Left lung (tissue), 10 donors: ENCODE data around the gene CNPY1. TPM values are rescaled to one million over a fixed set of nuclear protein-coding genes. Genes with fewer than 3 reads are reported as not detected.

Experiments used
- ATAC-seq: fragments of 200-7000 bp; cut with Tn5 transposase; one replicate; pipeline ENCODE4 v1.9.1; 2020; ENCODE audit warnings: moderate library complexity
- DNase-seq, 4 donors: peaks; one replicate each; pipeline ENCODE4 v3.0.0-alpha.2; 2013 to 2020
- H3K27ac ChIP-seq, 2 donors: fragments of 200-600 bp; sonication (generic) in 1 of 2; one replicate each; pipeline versions ENCODE4 v1.5.0 to v1.8.0; 2020 to 2021
- H3K27me3 ChIP-seq, 2 donors: fragments of 200-600 bp; sonication (generic) in 1 of 2; one replicate each; pipeline versions ENCODE4 v1.5.0 to v1.8.0; 2020 to 2021
- H3K36me3 ChIP-seq, 2 donors: fragments of 200-600 bp; sonication (generic) in 1 of 2; one replicate each; pipeline versions ENCODE4 v1.5.0 to v1.8.0; 2020 to 2021
- H3K4me1 ChIP-seq, 2 donors: fragments of 200-600 bp; one replicate each; pipeline ENCODE4 v1.8.0; 2021
- H3K4me3 ChIP-seq, 2 donors: fragments of 200-600 bp; sonication (generic) in 1 of 2; one replicate each; pipeline versions ENCODE4 v1.5.0 to v1.8.0; 2020 to 2021; ENCODE audit warnings: mild to moderate bottlenecking in 1 of 2
- H3K9me3 ChIP-seq, 2 donors: fragments of 200-600 bp; sonication (generic) in 1 of 2; one replicate each; pipeline versions ENCODE4 v1.5.0 to v1.8.0; 2020 to 2021
- intact Hi-C, 2 donors: fragments of 100-400 bp; cut with DNase I; formaldehyde crosslinking; loops; one replicate each; pipeline versions ENCODE4 v1.11.2 to v1.14.2; 2022
- polyA plus RNA-seq, 6 donors: library from polyadenylated mRNA; unstranded; fragments of 120-200 nt; gene quantifications; one replicate each; pipeline ENCODE4 v1.2.1, GENCODE V29; 2013; ENCODE audit not compliant: insufficient read length in 6 of 6
- total RNA-seq, 2 donors: library from RNA; stranded (reverse); fragmentation: NEBNext Ultra II Directional; extraction: Animal tissue kit (Norgen Biotek cat#: 25700); gene quantifications; one replicate each; pipeline ENCODE4 v1.2.1, GENCODE V29; 2021
- TF ChIP-seq, protein P1 (sequence below), 2 donors: fragments of 200-600 bp; sonication (generic) in 1 of 2; IDR thresholded peaks; one replicate each; pipeline versions ENCODE4 v1.5.0 to v1.8.0; 2021; ENCODE audit warnings: antibody characterized with exemption in 2 of 2
- donor health status: DM: no; HTN: yes; CAD: no.
- donor health status: DM: no; HTN: no; CAD: no.

CNPY1 gene
- total and polyA plus RNA-seq, 8 donors = not detected

DNA sequence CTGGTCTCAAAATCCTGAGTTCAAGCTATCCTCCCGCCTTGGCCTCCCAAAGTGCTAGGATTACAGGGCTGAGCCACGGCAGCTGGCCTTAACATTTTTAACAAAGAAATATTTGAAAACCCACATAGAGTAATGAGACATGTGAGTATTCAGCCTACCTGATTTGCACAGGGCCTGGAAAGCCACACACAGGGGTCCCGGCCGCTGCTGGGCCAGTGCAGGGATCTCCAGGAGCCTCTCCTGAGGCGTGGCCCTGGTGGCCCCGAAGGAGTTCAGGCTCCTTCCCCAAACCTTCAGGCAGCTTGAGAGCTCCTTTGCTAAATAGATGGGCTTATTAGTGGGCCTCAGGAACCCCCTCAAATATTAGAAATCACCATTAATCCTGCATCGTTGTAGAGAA is 18.7 kb downstream of the CNPY1 start:
- Histone ChIP-seq H3K27ac (no peak overlapping the region), H3K4me1 (no peaks in the 10 kb centered on the region), H3K27me3 (peaks cover 17 to 90% of the 10 kb centered on the region in 2 donors), H3K4me3 (no peak overlapping the region), H3K9me3 (no peaks in the 10 kb centered on the region), H3K36me3 (no peaks in the 10 kb centered on the region)
- DNase-seq (no peak), ATAC-seq (no peak)
- TF ChIP-seq, protein P1, sequence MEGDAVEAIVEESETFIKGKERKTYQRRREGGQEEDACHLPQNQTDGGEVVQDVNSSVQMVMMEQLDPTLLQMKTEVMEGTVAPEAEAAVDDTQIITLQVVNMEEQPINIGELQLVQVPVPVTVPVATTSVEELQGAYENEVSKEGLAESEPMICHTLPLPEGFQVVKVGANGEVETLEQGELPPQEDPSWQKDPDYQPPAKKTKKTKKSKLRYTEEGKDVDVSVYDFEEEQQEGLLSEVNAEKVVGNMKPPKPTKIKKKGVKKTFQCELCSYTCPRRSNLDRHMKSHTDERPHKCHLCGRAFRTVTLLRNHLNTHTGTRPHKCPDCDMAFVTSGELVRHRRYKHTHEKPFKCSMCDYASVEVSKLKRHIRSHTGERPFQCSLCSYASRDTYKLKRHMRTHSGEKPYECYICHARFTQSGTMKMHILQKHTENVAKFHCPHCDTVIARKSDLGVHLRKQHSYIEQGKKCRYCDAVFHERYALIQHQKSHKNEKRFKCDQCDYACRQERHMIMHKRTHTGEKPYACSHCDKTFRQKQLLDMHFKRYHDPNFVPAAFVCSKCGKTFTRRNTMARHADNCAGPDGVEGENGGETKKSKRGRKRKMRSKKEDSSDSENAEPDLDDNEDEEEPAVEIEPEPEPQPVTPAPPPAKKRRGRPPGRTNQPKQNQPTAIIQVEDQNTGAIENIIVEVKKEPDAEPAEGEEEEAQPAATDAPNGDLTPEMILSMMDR (IDR thresholded peaks at IDR 0.05) = no peak
- intact Hi-C loops = no loop called here

DNA sequence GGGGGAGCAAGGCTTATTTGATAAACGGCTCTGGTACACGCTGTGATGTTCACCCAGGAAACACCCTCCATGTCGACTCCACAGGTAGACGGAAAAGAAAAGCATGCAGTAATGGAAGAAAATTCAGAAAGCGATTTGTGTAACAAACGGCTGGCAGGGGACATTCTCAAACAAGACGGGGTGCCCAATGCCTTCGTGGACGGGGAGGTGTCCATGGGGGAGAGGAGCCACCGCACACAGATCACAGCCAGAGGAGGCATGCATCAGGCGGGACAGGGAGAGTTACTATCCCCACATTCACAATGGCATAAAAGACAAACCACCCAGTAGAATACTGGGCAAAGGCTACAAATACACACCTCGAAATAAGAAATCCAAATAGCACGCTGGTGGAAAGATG is 20.1 kb downstream of the CNPY1 start:
- peaks cover 5 to 87% of the 10 kb centered on the region in 2 donors for H3K27me3 ChIP-seq
- no peaks in the 10 kb centered on the region for H3K9me3 ChIP-seq
- no peaks in the 10 kb centered on the region for H3K4me1 ChIP-seq
- H3K36me3 ChIP-seq = no peaks in the 10 kb centered on the region
- TF ChIP-seq, protein P1 (IDR thresholded peaks at IDR 0.05) = no peak
- no peak overlapping the region for H3K27ac ChIP-seq
- DNase-seq = no peak
- no peak overlapping the region for H3K4me3 ChIP-seq
- ATAC-seq = no peak
- intact Hi-C loops = no loop called here

DNA sequence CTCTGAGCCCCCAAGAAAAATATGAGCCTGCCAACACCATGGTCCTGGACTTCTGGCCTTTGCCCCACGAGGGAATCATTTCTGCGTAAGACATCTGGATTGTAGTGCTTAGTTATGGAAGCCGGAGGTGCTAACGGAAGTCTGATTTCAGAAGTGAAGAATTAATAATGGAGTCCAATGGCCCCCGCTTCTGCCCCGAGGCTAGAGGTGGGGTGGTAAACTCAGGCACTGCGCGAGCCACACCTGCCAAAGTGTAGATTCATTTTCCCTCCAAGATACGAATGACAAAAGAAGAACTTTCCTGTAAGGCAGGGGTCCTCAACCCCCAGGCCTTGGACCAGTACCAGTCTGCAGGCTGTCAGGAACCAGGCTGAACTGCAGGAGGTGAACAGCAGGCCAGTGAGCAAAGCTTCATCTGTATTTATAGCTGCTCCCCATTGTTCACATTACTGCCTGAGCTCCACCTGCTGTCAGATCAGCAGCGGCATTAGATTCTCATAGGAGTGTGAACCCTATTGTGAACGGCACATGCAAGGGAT is 22.3 kb downstream of the CNPY1 start:
- no peak overlapping the region for H3K27ac ChIP-seq
- no peaks in the 10 kb centered on the region for H3K36me3 ChIP-seq
- ATAC-seq (no peak), DNase-seq (no peak)
- H3K9me3 ChIP-seq = no peaks in the 10 kb centered on the region
- no peak overlapping the region for H3K4me3 ChIP-seq
- TF ChIP-seq, protein P1 (IDR thresholded peaks at IDR 0.05) = no peak
- no peaks in the 10 kb centered on the region for H3K4me1 ChIP-seq
- peaks cover 5 to 85% of the 10 kb centered on the region in 2 donors for H3K27me3 ChIP-seq
- intact Hi-C loops = no loop called here

DNA sequence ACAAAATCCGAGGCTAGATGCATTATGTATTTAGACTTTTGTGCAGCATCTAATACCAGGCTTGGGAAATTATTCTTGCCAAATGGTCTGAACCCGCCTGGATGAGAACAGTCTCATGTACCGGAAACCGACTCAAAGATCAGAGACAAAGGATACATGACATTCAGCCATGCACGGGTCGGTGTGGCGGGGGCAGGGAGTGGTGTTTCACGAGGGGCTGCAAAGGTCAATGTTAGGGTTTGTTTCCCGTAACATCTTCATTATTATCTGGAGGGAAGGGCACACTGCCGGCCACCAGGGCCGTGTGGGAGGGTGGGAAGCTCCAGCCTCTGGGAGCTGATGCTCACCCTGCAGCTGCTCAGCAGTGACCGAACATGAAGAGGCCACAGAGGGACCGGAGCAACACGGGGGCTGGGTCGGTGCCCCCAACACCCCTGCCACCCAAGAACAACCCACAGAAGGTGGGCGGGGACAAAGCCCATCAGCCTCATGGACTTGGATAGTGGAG is 23.1 kb downstream of the CNPY1 start:
- Histone ChIP-seq H3K4me1 (no peaks in the 10 kb centered on the region), H3K27me3 (peaks cover 5 to 89% of the 10 kb centered on the region in 2 donors), H3K36me3 (no peaks in the 10 kb centered on the region), H3K4me3 (no peak overlapping the region), H3K9me3 (no peaks in the 10 kb centered on the region), H3K27ac (no peak overlapping the region)
- TF ChIP-seq, protein P1 (IDR thresholded peaks at IDR 0.05) = no peak
- DNase-seq (no peak), ATAC-seq (no peak)
- intact Hi-C loops = no loop called here

DNA sequence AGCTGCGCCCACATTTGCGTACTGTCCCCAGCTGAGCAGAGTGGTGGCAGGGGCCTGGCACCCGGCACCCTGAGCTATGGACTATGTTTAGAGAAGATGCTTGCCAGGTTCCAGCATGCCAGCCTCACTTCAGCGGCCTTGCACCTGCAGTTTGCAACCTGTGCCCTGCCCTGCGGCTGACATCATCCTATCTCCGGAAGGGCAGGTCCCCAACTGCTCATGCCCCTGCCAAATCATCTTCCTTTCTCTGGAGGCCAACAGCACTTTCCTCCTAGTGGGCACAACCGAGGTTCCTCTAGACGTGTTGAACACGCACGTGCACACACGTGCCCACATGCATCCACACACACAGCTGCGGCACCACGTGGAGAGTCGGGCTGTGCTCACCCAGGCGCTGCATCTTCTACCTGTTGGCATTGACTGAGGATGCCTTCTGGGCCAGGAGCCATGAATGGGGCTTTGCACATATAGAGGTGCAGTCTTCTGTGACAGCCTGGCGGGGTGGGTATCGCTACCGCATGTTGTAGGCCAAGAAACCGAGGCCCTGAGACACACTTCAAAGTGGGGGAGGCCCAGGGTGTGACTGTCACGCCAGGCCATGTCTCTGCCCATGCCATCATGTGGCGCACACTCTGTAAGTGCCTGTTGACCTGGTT is 24.5 kb downstream of the CNPY1 start:
- TF ChIP-seq, protein P1 (IDR thresholded peaks at IDR 0.05) = no peak
- peaks cover 5 to 89% of the 10 kb centered on the region in 2 donors for H3K27me3 ChIP-seq
- no peaks in the 10 kb centered on the region for H3K9me3 ChIP-seq
- H3K27ac ChIP-seq = no peak overlapping the region
- DNase-seq (no peak), ATAC-seq (no peak)
- H3K4me3 ChIP-seq = no peak overlapping the region
- no peaks in the 10 kb centered on the region for H3K4me1 ChIP-seq
- intact Hi-C loops = no loop called here
- H3K36me3 ChIP-seq = no peaks in the 10 kb centered on the region
